WI38 (cell line): Measurements from ENCODE around the gene PHF21B.

Experiments
- H3K4me3 ChIP-seq: 2 replicates; pipeline ENCODE4 v1.5.1; 2011; ENCODE audit warnings: low read depth, mild to moderate bottlenecking, control low read depth, low read length
- TF ChIP-seq, protein P1 (sequence below): IDR thresholded peaks from 2 replicates; pipeline ENCODE4 v1.5.1; 2012; ENCODE audit warnings: low read depth, mild to moderate bottlenecking, control low read depth, low read length

Gene PHF21B

GRCh38 chr22:45014654-45015053 is 4.8 kb upstream of the PHF21B start:
- no peak overlapping the region for H3K4me3 ChIP-seq
- TF ChIP-seq, protein P1, sequence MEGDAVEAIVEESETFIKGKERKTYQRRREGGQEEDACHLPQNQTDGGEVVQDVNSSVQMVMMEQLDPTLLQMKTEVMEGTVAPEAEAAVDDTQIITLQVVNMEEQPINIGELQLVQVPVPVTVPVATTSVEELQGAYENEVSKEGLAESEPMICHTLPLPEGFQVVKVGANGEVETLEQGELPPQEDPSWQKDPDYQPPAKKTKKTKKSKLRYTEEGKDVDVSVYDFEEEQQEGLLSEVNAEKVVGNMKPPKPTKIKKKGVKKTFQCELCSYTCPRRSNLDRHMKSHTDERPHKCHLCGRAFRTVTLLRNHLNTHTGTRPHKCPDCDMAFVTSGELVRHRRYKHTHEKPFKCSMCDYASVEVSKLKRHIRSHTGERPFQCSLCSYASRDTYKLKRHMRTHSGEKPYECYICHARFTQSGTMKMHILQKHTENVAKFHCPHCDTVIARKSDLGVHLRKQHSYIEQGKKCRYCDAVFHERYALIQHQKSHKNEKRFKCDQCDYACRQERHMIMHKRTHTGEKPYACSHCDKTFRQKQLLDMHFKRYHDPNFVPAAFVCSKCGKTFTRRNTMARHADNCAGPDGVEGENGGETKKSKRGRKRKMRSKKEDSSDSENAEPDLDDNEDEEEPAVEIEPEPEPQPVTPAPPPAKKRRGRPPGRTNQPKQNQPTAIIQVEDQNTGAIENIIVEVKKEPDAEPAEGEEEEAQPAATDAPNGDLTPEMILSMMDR, result no peak

GRCh38 chr22:45013138-45013537 is 3.3 kb upstream of the PHF21B start:
- no peak overlapping the region for H3K4me3 ChIP-seq
- TF ChIP-seq, protein P1, result no peak

DNA sequence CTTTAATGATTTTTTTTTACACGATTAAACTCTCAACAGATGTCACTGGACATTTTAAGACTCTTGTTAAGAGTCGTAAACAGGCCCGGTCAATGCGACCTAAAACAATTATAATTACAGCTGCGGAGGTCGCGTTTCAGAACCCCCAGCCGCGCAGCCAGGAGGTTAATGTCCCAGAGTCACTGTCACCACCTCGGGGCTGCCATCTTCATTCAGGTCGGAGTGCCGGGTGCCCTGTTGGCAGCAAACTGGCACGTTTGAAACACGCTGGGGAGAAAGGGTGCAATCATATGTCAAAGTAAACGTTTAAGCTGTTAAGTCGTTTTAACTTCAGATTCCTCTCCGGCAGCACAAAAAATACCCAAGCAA is 711 bp upstream of the PHF21B start:
- TF ChIP-seq, protein P1, result no peak

GRCh38 chr22:45008751-45009605 is 827 bp downstream of the PHF21B start:
- TF ChIP-seq, protein P1, result no peak
- H3K4me3 ChIP-seq, result no peak overlapping the region

More for the DNA sequence above, 711 bp upstream of the PHF21B start:
- H3K4me3 ChIP-seq, result peak overlapping the region; percentile 55

DNA sequence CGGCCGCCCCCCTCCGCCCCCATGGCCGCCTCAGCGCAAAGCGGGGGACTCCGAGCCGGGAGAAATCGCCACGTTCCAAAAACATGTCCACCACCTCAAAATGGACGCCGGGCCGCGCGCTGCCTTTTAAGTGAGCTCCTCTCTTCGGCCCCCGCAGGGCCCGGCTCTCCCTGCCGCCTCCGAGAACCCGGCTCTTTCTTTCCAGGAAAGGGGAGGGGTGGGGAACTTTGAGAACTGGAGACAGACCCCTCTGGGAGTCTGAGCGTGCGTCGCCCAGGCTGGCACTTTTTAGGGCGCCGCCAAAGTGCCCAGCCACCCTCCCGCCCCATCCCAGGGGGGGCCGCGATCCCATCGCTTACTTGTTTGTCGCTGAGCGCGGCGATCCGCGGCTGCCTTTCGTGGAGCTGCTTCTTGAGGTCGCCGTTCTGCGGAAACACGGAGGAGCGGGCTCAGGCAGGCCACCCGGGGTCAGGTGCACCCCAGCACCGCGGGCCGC is 1.6 kb downstream of the PHF21B start:
- TF ChIP-seq, protein P1, result no peak
- peak overlapping the region; percentile 18; the same call in 1 of the 2 replicates for H3K4me3 ChIP-seq

GRCh38 chr22:45007391-45008185 is 2.2 kb downstream of the PHF21B start:
- TF ChIP-seq, protein P1, result no peak
- H3K4me3 ChIP-seq, result peak overlapping the region; percentile 18; the same call in 1 of the 2 replicates

GRCh38 chr22:45006964-45007390 is 2.8 kb downstream of the PHF21B start:
- no peak overlapping the region for H3K4me3 ChIP-seq
- TF ChIP-seq, protein P1, result no peak
